ENCODE measurements around the gene CBR3.

- TF ChIP-seq CTCF (IDR thresholded peaks at IDR 0.05) (no peak), POLR2AphosphoS5 (IDR thresholded peaks at IDR 0.05; ENCODE audit: low read depth, low read length) (no peak), REST (IDR thresholded peaks at IDR 0.05; ENCODE audit: insufficient read depth in 1 of 2, low read depth in 2 of 2, low read length in 1 of 2) (no peak)
Measured at GRCh38 chr21:36109868-36110267, 25.0 kb upstream of the CBR3 start.
